Erythroblast (primary cell): Measurements from ENCODE around the gene TMX2.

ENCODE experiments used
- DNase-seq, 2 experiments: peaks; one replicate each; lab custom pipeline; 2025; lab: John Stamatoyannopoulos, UW
- GATA1 ChIP-seq: IDR thresholded peaks from 2 replicates; pipeline ENCODE4 v1.6.1; 2011; ENCODE audit warnings: low read depth, mild to moderate bottlenecking, control low read depth, low read length, moderate library complexity
- POLR2A ChIP-seq: IDR thresholded peaks from 2 replicates; pipeline ENCODE4 v1.6.1; 2011; ENCODE audit warnings: mild to moderate bottlenecking, low read length

The TMX2 gene

DNA sequence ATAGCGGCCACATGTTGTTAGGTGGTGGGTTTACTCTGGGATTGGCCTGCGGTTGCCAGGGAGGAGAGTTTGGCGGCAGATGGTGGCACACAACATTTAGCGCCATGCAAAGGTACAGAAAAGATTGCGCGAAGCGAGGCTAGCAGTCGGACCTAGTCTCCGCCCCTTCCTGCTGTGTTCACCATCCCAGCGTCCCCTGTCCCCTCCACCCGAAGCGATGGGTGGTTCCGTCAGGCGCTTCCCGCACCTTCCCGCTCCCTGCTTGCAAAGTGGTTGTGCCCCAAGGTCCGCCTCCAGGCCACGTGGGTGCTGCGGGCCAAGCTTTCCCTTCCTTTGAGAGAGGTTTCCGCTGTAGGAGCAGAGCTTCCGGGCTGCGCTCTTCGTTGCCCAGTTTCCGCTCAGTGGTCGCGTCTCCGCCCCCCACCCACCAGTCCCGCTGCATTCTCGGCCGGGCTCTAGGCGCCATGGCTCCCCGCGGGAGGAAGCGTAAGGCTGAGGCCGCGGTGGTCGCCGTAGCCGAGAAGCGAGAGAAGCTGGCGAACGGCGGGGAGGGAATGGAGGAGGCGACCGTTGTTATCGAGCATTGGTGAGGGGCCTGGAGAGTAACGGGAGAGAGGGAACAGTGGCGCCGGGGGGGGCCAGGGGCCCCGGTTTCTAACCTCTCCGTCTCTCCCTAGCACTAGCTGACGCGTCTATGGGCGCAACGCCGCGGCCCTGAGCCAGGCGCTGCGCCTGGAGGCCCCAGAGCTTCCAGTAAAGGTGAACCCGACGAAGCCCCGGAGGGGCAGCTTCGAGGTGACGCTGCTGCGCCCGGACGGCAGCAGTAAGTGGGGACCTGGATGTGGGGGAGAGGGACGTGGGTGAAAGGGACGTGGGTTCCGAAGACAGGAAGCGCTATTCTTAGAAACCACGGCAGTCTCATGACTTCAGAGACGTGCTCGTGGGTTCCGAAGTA is 29.0 kb downstream of the TMX2 start, which contains the start of gene SELENOH:
Gene SELENOH, plus strand, starts transcription at position 360 of the 955 bp plus-strand sequence. Its CDS starts 105 bp downstream, at position 465.
- DNase-seq = peak; percentile 96 to 97
- peak; percentile 91 for TF ChIP-seq POLR2A
- TF ChIP-seq GATA1 = no peak

DNA sequence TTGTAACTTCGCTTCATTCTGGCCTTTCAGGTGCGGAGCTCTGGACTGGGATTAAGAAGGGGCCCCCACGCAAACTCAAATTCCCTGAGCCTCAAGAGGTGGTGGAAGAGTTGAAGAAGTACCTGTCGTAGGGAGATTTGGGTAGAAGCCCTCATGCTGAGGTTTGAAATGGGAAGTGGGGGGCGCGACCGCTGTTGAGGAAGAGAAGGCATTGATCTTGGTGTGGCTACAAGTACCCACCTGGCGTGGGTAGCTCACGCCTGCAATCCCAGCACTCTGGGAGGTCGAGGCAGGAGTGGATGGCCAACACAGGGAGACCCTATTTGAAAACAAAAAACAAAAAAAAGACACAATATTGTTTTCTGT is 29.7 kb downstream of the TMX2 start:
- TF ChIP-seq GATA1 = no peak
- TF ChIP-seq POLR2A = no peak
- DNase-seq = no peak

DNA sequence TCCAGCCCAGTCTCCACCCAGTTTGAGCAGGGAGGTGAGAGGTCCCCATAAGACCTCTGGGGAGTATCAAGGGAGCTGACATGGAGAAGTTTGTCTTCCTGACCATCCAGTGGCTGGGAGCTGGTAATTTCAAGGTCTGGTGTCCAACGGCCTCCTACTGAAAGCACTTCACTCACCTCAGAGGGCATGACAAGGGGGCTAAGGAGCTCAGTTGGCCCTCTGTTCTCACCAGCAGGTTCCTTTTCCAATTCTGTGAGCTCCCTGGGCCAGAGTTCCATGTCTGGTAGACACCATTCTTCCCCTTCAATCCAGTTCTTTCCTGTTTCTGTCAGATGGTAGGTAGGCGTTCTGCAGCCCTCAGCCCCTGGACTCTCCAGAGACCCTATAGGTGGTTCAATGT is 32.0 kb downstream of the TMX2 start:
- no peak for TF ChIP-seq POLR2A
- TF ChIP-seq GATA1 = no peak
- DNase-seq = no peak

DNA sequence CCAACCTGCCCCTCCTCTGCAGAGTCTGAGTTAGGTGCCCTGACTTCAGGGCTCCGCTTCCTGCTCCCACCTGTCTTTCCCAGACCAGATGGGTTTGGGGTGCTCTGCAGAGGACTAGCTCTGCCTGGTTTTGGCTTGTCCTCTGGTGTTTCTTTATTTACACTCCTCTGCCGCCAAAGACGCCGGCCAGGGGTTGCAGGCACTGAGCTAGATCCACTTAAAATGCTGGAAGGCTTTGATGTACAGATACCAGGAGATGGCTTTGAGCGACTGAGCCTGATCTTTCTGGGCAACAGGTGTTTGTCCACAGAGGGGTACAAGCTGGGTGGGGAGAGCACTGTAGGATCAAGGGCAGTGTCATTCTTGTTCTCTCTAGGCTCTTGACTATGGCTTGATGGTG is 32.8 kb downstream of the TMX2 start:
- TF ChIP-seq POLR2A (no peak), GATA1 (no peak)
- no peak for DNase-seq

DNA sequence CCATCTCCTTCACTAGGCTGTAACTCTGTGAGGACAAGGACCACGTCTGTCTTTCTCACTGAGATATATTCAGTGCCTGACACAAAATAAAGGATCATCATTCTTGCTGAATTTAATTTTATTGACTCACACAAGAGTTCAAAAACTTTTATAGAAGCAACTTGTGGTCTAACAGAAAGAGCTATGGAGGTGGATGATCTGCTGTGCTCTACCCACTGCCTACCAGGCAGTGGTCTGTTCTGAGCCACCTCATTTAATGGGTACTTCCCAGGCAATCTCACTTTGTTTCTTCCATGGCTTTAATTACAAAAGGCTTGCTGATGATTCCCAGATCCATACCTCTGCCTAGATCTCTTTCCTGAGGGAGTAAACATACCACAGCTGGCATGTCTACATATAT is 34.5 kb downstream of the TMX2 start:
- DNase-seq = no peak
- TF ChIP-seq POLR2A (no peak), GATA1 (no peak)

DNA sequence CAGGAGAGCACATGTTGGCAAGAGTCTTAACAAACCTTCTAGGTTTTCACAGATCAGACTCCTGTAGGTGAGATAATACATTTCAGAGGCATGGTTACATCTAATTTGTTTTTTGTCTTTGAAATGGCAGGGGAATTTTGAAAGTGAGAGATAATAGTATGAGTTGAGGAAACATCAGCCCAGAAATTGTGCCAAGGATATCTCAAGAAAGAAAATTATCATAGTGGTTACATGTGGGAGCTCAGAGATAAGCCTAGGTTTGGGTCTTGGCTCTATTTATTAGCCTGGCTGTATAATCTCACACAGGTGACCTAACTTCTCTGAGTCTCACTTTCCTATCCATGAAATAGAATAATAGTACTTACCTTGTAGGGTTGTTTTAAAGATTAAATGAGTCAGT is 38.8 kb downstream of the TMX2 start:
- TF ChIP-seq GATA1 (no peak), POLR2A (no peak)
- DNase-seq = peak; percentile 55 to 80

DNA sequence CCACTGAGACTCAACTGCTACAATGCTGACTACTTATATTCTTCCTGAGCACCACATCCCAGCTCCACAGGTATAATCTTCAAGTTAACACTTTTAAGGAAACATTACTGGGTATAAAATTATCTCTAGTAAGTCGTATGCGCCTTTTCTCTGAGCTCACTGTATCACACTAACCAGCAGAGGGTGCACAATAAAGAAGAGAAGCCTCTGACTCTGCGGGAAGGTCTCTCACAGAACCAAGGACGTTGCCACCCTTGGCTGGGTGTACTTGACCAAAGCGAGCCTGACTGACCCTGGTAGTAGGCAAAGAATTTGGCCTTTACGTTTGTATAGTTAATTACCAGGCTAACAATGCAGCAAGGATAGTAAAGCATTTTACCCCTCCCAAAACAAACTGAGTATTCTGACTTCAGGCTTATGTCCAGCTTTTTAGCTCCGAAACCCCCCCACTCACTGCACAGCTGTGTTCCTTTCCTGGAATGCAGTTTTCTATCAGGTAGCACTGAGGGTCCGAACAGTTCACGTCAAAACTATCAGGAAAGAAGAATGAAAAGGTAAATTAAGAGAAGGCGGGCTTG is 39.4 kb downstream of the TMX2 start, which contains the start of gene BTBD18:
Gene BTBD18, minus strand, starts transcription at position 144 of the 578 bp plus-strand sequence. CDS start 631 bp downstream, outside the sequence.
- peak; percentile 66 for DNase-seq

DNA sequence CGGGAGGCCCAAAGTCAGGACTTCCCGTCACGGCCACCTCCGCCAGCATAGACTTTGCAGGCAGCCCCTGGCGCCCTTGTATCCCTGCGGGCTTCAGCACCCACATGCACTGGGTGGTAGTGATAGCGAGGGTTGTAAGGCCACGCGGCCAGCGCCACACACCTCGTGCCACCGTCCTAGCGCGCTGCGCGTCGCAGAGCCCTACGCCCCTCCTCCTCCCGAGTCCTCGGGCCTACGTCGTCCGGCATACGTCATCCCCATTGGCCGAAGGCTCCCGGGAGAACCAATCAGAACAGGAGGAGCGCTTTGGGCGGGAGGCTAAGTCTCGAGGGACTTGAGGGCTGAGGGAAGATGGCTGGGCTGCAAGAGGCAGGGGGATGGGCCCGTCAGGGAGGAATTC is 40.6 kb downstream of the TMX2 start:
- DNase-seq = no peak
- TF ChIP-seq GATA1 (no peak), POLR2A (no peak)

More for the DNA sequence above, 39.4 kb downstream of the TMX2 start, which contains the start of gene BTBD18:
- no peak for TF ChIP-seq GATA1
- TF ChIP-seq POLR2A = no peak

DNA sequence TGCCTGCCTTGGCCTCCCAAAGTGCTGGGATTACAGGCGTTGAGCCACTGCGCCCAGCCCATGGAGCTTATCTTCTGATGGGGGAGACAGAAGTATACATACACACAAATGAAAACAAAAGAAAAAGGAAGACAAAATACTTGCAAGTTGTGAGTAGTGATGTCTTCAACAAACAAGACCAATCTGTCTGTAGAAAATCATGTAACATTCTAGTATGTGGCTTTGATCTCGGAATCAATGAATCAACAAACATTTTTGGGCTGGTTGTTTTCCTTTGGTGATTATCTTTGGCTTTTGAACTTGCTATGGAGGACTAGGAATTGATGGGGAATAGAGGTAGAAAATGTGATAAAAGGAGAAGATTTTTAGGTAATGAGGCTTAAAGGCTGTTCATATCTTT is 45.8 kb downstream of the TMX2 start:
- TF ChIP-seq POLR2A = no peak
- TF ChIP-seq GATA1 = no peak
- no peak for DNase-seq

DNA sequence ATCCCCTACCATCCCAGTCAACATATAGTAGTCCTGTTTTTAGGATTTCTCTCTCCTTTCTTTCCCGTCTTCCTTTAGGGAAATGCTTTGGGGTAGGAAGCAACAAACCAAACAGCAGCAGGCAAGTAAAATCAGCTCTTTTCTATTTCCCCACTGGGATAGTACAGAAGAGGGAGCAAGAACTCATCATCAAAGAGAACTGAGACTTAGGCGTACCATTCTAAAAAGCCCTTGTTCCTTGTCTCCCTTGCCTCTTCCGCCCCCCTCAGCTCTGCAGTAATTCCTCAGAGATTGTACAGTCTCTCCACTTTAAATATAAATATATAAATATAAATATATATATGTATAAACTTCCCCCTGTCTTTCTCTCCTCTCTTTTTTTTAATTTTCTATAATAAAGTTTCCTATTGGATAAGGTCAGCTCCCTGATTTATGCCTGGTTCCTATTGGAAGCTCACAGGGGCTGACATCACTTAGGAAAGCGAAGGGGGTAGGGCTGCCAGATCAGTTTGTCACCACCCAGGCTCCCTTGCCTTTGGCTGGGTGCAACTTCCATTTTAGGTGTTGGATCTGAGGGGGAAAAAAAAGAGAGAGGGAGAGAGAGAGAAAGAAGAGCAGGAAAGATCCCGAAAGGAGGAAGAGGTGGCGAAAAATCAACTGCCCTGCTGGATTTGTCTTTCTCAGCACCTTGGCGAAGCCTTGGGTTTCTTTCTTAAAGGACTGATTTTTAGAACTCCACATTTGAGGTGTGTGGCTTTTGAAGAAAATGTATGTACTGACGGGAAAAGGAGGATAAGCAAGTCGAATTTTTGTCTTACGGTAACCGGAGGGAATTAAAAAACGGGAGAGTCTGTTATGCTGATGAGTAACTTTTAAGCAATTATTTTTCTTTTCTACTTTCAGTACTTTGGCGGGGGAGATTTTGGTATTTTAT is 49.2 kb downstream of the TMX2 start, which contains the start of gene CTNND1:
Gene CTNND1, plus strand, starts transcription at position 502 of the 934 bp plus-strand sequence. CDS start 29,677 bp downstream, outside the sequence.
- TF ChIP-seq POLR2A = peak; percentile 84
- TF ChIP-seq GATA1 = no peak
- DNase-seq = peak; percentile 89 to 90

DNA sequence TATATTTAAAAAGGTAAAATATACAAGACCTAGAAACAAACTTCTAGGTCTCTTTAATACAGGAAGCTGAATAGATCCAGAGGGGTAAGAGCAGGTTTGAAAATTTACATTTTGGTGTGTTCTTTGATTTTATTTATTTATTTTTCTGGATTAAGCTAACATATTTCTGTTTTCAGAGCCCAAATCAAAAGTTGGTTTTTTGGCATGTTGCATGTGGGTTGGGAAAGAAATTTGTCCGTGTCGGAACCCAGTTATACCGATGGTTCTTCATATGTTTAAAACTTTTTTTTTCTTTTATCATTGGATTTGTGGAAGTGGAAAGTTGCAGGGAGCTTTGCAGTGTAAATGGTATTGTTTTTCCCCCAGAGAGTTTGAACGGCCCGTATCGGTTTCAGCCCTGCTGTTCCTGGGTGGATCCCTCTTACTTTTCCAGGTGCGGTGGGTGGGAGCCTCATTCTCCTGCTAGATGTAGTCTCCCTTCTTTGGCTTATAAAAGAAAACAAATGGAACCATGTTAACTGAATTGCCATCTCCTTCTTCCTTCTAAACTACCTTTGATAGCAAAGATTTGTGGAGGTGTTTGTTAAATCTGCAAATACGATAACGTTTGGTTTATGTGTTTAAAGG is 50.0 kb downstream of the TMX2 start:
- DNase-seq = peak; percentile 46 to 56
- no peak for TF ChIP-seq POLR2A
- no peak for TF ChIP-seq GATA1

DNA sequence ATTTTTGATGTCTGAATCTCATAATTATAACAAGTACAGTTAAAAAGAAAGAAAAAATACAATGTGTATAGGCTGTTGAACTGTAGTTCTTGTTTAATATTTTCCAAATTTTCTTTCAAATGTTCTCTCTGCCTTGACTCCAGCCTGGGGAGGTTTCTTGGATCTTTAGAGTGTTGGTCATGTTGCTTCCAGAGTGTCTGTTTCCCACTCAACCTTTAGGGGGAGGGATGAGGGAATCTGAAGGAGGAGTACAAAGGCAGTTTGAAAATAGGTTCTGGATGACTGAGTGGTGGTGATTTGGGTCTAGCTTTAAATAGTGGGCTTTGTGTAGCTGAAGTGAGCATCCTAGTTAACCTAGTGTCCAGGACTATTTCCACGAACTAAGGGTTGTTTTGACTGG is 51.2 kb downstream of the TMX2 start:
- DNase-seq = peak in 1 of 2 experiments; percentile 33

More for the DNA sequence above, 51.2 kb downstream of the TMX2 start:
- TF ChIP-seq POLR2A (no peak), GATA1 (no peak)
